GM10266 (cell line): ENCODE data around the gene TMPRSS6.

ENCODE experiments used
- DNase-seq: peaks from one replicate; pipeline ENCODE4 v3.0.0; 2012; ENCODE audit errors: extremely low spot score
- CTCF ChIP-seq: IDR thresholded peaks from 2 replicates; pipeline ENCODE4 v1.5.1; 2012; ENCODE audit warnings: mild to moderate bottlenecking, low read depth; ENCODE audit not compliant: control insufficient read depth, insufficient read depth; ENCODE audit errors: missing control alignments

Gene TMPRSS6

DNA sequence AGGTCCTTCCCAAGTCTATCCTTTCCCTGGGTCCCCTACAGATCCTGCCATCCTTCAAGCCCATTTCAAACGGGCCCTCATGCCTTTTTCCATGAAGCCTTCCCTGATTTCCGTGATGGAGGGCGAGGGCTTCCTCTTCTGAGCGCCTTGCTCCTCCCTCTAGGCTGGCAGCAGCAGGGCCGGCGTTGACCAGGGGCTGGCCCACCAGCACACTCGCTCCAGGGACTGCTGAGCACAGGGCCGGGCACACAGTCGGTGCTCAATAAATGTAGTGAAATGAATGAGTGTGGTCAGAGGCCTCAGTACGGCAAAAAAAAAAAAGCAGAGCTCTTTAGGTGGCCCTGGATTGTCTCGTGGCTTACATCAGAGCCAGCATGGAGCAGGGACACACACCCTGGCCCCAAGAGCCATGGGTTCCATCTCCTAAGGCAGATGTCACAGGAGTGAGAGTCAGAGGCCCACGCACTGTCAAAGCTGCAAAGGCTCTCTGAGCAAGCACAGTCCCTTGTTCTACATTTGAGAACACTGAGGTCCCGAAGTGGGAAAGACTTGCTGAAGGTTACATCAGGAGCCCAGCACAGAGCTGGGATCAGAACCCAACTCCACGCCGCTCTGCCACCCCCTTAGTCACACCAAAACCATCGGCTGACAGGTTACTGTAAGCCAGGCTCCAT is 37.1 kb upstream of the TMPRSS6 start:
- no peak for DNase-seq
- no peak for TF ChIP-seq CTCF

GRCh38 chr22:37146051-37146385 is 36.5 kb upstream of the TMPRSS6 start:
- no peak for DNase-seq
- no peak for TF ChIP-seq CTCF

DNA sequence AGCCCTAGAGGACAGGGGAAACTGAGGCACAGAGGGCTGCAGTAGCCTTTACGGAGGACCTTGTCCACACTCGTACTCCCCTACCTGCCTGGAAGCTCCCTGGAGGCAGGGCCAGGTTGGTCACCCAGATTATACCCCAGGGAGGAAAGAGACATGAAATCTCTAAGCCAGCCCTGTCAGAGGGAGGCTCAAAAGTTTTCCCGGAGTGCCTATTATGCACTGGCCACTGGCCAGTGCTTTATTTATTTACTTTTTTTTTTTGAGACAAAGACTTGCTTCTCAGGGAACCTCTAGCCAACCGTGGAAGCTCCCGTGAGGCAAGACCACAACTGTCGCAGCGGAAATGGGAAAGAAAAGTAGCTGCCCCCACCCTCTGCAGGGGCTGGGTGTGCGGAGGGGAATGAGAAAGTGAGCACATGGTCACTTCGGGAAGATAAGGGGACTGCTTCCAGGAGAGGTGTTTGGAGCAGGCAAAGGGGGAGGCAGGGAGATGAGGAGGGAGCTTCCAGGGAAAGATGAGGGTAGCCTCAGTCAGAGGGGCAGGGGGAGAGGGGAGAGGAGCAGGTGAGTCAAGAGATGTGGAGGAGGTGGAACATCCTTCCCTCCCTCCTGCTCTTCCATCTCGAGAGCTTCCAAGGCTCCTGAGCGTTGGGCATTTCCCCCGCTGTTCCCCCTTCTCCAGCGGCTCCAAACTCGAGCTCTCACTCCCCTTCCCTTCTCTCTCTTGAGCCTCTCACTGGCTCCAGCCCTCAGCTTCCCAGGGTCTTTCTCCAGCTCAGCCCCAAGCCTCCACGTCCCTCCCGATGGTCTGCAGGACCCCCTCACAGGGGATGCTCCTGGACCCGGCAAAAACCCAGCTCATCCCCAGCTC is 35.9 kb upstream of the TMPRSS6 start:
- no peak for DNase-seq
- TF ChIP-seq CTCF: no peak

DNA sequence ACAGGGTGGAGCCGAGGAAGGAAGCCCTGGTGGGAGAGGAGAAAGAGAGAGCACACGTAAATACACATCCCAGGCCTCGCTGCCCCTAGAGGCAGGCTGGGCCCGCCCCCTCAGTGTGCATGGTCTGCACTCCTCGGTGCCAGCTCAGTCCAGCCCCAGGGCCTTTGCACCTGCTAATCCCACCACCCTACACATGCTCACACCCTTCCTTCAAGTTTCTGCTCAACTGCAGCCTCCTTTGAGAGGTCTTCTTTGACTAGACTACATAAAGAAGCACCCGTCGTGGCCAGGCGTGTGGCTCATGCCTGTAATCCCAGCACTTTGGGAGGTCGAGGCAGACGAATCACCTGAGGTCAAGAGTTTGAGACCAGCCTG is 34.7 kb upstream of the TMPRSS6 start:
- no peak for DNase-seq
- no peak for TF ChIP-seq CTCF

- no peak for DNase-seq
- TF ChIP-seq CTCF: no peak
Observed at GRCh38 chr22:37141971-37142370, 32.5 kb upstream of the TMPRSS6 start.

- TF ChIP-seq CTCF: no peak
- DNase-seq: no peak
Observed at GRCh38 chr22:37141476-37141875, 32.0 kb upstream of the TMPRSS6 start.

GRCh38 chr22:37140686-37141323 is 31.3 kb upstream of the TMPRSS6 start:
- no peak for DNase-seq
- no peak for TF ChIP-seq CTCF
